Ramos (cell line): ENCODE results near the gene TAGLN3.

Experiments used
- in situ Hi-C: fragments of 300-500 bp; cut with MboI; formaldehyde crosslinking; loops from one replicate; pipeline ENCODE4 v1.14.3; 2022; ENCODE audit warnings: low sequenced_read_pairs; ENCODE audit not compliant: unreplicated experiment

The TAGLN3 gene

DNA sequence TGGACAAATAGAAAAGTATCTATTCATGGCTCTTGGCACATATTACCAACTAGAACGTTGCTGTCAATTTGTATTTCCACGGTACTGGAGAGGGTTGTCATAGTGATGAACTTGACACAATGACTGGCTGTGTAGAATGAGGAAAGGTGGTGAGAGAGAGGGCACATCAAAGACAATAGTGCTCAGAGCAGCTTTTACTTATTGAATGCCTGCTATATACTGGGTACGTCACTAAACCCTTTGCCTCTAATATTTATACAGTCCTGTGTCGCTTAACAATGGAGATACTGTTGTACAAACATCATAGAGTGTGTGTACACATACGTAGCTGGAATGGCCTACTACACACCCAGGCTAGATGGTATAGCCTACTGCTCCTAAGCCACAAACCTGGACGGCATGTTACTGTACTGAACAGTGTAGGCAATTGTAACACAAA, 44.1 kb downstream of the TAGLN3 start:
- in situ Hi-C loops = no loop called here

DNA sequence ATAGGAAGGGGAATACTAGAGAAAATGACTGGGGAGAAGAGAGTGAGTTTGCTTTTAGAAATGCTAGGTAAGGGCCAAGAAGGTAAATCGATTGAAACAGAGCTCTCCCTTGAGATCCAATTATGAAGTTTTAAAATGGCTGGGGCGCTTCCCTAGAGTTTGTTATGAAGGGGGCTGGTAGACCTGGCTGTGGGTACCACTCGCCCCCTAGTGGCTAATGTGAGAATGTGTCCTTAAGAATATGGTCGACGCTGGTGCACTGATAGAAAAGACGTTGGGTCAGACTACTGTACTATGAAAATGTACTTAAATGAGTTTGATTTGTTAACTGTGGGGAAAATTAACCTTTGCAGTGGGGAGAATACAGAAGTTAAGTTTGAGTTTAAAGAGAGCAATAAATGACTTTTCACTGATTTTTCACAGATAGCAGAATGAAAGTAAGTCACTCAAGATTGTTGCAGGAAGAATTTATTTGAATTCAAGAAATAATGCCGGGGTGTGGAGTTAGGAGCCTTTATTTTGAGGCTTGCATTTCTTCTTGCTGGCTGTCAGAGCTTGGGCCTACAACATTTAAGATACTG, 45.0 kb downstream of the TAGLN3 start:
- in situ Hi-C loops = no loop called here

DNA sequence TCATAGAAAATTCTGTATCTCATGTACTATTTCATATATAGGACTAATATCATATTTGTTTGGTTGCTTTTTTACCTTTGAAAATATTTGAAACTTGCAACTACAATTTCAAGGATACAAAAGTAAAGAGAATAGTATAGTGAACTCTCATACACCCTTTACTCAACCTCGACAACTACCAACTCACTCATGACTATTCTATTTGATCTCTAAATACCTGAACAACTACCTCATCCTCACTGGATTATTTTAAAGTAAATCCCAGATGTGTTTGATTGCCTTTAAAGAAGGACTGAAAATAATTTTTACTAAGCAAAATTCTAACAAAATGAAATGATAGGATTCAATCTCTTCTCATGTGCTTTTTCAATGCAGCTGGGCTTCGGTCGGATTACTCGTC, 47.9 kb downstream of the TAGLN3 start:
- in situ Hi-C loops = no loop called here

DNA sequence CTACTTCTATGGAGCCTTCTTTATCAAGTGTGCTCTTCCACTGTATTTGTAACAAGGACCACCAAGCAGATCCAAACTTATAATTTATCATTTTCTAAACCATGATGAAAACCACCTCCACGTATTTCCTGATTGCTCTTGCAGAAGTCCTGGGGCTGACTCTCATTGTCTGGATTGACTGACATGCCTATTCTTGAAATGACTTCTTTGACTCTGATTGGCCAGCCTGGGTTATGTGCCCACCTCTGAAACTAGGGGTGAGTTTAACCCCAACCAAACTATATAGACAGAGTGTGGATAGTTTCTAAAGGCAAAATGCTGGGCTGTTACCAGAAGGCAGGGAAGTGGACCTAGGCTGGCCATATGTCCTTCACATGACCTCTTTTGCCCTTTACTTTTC, 48.5 kb downstream of the TAGLN3 start:
- in situ Hi-C loops = no loop called here

DNA sequence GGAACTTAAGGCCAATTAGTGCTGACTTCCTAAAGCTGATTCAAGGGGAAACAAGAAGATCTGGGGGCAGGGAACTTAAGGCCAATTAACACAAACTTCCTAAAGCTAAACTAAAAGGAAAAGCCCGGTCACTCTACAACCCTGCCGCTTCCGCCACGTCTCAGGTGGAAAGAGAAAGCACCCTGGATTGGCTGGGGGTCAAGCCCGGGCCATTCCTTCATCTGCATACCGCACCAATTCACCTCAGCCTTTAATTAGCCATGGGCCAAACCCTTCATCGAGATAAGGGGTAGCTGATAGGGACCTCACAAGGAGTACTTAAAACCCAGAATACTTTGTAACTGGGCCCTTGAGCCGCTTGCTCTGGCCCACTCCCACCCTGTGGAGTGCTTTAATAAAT, 50.2 kb downstream of the TAGLN3 start:
- in situ Hi-C loops = no loop called here

DNA sequence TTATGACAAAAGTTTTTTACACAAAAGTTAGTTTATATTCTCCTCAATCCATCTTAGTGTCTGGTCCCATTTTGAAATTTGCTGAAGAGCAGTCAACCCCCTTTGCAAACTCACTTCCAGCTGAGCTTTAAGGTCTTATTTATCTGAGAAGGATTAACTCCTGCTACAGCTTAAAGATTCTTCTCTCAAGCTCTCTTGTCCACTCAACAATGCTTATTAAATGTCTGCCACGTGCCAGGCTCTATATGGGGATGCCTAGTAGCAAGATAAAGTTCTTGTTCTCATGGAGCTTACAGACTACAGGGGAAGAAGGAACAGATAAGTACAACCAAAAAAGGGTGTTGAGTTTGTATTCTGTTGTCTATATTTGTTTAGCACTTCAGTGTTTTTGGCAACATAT, 54.5 kb downstream of the TAGLN3 start:
- in situ Hi-C loops = no loop called here

DNA sequence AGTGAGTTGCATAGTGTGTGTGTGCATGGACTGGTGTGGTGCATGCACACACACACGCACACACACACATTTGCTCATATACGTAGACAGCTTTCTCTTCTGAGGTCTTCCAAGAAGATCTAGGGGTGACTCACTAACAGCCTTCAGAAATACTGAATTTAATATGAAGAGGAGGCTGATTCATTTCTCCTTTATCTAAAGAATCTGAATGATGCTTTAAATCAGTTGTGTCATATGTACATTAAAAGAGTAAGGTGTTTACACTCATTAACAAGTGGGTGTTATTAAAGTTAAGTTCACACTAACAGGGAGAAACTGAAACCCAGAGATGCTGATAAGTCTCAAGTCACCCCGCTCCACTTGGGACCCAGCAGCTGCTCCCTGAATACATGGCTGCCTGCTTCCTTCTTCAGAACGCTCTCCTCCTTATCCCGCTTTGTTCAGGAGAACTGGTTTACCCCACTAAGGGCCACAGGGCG, 57.8 kb downstream of the TAGLN3 start:
- in situ Hi-C loops = no loop called here

DNA sequence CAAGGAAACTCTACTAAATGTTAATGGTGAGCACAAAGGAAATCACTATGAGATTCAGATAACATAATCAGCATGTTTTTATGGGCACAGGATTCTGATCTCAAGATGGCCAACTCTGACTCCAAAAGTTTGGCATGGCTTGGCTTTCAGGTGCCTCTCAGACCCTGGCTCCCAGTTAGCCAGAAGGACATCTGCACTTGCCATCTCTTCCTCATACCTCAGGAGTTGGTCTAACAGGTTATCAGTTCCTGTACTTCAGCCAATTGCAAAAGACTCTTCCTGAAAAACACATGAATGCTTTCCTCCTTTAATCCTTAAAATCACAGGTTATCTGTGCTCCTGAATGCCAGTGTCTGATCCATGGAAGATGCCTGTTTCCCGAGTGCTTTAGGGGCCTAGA, 60.8 kb downstream of the TAGLN3 start:
- in situ Hi-C loops = no loop called here

DNA sequence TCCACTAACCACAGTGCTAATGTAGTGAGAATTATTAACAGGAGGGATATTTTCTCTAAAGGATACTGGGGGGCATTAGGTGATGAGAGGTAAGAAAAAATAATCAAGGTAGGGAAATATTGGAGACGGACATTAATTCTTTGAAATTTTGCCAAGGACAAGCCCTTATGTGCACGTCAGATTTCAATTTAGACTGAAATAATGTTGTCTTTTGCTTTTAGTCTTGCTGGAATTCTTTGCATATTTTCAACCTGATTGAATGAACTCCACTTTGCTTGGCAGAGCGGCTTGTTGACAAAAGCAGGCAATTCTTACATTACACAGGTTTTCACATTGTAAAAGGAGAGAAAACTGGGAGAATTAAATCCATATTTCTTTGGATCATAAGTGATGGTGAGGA, 62.4 kb downstream of the TAGLN3 start:
- in situ Hi-C loops = no loop called here
